ENCODE measurements around the gene NDUFV1.
A peak's percentile ranks its signal among the peaks of the same experiment; 100 is the strongest.
"Not testable (repeated sequence)": the region's sequence is repeated elsewhere in the genome, so short reads cannot be mapped to it uniquely, and the experiment has no call there.

Gene NDUFV1

DNA sequence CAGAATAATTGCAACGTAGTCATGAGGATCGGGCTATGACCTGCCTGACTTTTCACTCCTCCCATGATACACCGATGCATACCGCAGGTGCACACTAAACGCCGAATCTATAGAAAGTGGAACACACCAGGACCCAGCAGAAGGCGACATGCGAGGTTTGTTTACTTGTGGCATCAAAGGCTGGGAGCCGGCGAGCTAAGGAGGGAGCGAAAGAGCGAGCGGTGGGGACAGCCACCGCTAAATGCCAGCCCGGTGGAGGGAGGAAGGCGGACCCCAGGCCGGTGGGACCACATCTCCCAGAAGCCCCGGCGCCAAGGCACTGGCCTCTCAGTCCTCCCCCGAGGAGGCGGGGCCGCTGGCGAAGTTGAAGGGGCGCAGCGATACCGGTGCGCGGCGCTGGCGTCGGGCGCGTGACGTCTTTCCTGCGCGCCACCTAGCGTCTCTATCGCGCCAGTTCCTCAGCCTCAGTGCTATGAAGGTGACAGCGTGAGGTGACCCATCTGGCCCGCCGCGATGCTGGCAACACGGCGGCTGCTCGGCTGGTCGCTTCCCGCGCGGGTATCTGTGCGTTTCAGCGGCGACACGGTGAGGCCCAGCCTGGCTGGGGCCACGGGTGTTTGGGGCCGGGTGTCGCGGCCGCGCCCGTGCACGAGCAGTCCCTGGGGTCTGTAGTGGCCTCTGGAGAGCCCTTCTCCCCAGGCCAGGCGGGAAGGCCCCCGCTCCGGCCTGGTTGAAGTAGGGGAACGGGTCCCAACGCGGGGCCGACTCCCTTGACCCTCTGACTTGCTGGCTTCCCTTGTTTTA lies at the start of gene NDUFV1:
NDUFV1 (plus strand) TSS at position 445 of the 804 bp plus-strand sequence; CDS start at position 514, 69 bp downstream.
- peak; percentile 98 for DNase-seq

DNA sequence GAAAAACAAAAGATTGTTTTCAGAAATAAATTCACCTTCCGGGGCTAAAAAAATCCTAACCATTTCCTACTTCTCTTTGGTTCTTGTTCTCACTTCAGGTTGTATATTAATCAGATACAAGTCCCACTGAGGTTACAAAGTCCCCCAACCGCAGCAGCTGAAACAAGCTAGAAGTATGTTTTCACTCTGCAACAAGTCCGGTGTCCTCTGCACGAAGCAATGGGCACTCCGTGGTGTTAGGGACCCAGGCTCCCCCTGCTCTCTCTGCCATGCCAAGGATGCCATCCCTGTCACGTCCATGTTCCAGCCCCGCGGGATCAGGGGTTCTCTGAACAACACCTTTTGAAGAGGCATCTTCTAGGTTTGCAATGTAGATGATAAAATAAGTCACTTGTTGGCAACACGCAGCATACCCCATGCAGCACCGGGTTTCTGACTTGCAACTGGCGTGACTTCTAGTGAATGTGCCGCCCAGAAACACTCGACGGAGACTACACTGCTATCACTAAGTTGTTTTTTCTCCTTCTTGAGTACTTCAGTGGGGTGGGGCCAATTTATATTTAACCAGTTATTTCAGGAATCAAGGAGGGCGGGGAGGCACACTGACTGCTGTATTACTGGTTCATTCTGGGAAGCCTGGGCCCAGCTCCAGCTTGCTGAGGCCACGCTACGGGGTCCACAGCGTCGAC lies 48.5 kb upstream of the NDUFV1 start:
- DNase-seq, result peak; percentile 62

DNA sequence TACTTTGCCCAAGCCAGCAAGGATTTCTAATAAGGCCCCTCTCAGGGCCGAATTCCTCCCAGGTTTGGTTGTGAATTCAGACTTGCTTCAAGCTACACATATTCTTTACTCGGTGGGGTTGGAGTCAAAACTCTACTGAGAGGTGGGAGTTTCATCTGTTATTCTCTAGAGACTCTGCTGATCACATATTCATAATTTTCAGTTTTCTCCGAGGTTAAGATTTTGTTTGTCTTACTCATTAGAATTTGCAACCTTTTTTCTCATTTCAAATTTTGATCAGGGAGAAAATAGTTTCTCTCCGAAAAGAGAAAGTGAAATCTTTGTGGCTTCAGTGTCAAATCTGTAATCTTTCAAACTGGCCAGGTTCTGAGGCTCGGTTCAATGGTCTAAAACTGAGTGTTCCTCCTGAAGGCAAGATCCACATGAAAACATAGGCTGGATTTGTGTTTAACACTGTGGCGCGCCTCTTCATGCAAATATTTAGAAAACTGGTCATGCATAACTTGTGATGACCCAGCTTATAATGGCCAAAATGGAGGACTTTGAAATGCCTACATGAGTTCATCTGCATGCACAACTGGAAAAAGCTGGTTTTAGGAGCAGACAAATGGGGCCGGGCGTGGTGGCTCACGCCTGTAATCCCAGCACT lies 44.6 kb upstream of the NDUFV1 start:
- DNase-seq, result no peak

- no peak for DNase-seq
These were observed 43.6 kb upstream of the NDUFV1 start for GRCh38 chr11:67562963-67563704.

DNA sequence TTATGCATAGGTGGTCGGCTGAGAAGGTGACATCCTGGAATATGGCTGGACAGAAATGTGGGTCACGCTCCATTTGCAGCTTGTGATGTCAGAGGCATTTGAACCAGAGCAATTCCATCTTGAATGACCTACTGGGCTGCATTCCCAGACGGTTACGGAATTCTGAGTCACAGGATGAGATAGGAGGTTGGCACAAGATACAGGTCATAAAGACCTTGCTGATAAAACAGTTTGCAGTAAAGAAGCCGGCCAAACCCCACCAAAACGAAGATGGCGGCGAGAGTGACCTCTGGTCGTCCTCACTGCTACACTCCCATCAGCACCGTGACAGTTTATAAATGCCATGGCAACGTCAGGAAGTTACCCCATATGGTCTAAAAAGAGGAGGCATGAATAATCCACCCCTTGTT lies 43.0 kb upstream of the NDUFV1 start:
- not testable (repeated sequence) for DNase-seq

- DNase-seq, result no peak
These were observed 42.5 kb upstream of the NDUFV1 start for GRCh38 chr11:67564230-67564629.

DNA sequence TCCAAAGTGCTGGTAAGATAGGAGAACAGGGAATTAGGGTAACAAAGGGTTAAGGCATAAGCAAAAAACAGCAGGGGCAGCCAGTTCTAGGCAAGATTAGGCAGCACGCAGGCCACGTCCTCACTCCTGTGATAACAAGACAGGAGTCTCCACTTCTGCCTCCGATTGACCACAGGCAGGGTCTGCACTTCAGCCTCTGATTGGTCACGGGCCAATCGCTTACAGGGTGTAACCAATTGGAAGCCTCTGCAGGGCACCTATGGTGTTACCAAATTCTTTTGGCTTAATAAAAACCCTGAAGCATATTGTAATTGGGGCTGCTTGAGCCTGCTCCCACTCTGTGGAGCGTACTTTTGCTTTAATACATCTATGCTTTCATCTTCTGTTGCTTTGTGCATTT lies 35.3 kb upstream of the NDUFV1 start:
- no peak for DNase-seq

GRCh38 chr11:67572305-67572704 lies 34.4 kb upstream of the NDUFV1 start:
- no peak for DNase-seq

GRCh38 chr11:67572747-67573419 lies 33.9 kb upstream of the NDUFV1 start:
- no peak for DNase-seq

GRCh38 chr11:67574938-67575337 lies 31.8 kb upstream of the NDUFV1 start:
- DNase-seq, result no peak

DNA sequence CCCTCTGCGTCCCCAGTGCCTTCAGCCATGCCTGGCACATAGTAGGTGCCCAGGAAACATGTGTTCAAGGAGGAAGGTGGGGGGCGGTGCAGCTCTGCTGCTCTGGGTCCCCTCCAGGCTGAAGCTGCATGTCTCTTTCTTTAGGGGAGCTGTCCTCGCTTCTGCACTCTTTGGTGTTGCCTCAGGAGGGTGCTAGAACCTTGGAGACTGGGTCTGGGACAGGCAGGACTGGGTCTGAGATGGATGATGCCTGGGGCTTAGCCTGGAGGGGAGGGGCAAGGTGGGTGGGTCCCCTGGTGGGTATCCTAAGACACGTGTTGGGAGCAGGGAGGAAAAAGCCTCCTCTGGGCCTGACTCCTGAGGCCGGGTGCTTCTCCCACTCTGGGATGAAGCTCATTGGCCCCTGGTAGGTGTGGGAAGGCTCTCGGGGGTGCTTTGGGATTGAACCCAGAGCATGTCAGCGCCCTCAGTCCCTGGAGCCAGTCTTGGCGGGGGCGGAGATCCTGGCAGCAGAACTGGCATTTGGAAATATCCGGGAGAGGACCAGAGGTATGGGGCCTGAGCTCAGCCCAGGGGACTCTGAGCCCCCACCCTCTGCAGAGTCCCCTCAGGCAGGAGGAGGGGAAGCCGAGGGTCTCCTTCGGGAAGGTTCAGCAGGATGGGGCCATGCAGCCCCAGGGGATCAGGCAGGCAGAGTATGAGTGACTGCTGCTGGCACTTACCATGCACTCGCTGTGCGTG lies 29.8 kb upstream of the NDUFV1 start:
- no peak for DNase-seq

- DNase-seq, result no peak
These were observed 28.8 kb upstream of the NDUFV1 start for GRCh38 chr11:67577951-67578350.

GRCh38 chr11:67581469-67581868 lies 25.3 kb upstream of the NDUFV1 start:
- DNase-seq, result no peak

- DNase-seq, result no peak
These were observed 24.7 kb upstream of the NDUFV1 start for GRCh38 chr11:67582011-67582410.

GRCh38 chr11:67583247-67584204 lies 23.2 kb upstream of the NDUFV1 start, which contains the start of gene GSTP1:
Gene GSTP1, plus strand, starts transcription at chr11:67583812. Its CDS starts 32 bp downstream, at chr11:67583844.
- peak; percentile 94 for DNase-seq

- peak; percentile 83 for DNase-seq
These were observed 22.4 kb upstream of the NDUFV1 start for GRCh38 chr11:67584205-67584880.

DNA sequence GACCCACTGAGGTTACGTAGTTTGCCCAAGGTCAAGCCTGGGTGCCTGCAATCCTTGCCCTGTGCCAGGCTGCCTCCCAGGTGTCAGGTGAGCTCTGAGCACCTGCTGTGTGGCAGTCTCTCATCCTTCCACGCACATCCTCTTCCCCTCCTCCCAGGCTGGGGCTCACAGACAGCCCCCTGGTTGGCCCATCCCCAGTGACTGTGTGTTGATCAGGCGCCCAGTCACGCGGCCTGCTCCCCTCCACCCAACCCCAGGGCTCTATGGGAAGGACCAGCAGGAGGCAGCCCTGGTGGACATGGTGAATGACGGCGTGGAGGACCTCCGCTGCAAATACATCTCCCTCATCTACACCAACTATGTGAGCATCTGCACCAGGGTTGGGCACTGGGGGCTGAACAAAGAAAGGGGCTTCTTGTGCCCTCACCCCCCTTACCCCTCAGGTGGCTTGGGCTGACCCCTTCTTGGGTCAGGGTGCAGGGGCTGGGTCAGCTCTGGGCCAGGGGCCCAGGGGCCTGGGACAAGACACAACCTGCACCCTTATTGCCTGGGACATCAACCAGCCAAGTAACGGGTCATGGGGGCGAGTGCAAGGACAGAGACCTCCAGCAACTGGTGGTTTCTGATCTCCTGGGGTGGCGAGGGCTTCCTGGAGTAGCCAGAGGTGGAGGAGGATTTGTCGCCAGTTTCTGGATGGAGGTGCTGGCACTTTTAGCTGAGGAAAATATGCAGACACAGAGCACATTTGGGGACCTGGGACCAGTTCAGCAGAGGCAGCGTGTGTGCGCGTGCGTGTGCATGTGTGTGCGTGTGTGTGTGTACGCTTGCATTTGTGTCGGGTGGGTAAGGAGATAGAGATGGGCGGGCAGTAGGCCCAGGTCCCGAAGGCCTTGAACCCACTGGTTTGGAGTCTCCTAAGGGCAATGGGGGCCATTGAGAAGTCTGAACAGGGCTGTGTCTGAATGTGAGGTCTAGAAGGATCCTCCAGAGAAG lies 21.6 kb upstream of the NDUFV1 start:
- DNase-seq, result no peak

DNA sequence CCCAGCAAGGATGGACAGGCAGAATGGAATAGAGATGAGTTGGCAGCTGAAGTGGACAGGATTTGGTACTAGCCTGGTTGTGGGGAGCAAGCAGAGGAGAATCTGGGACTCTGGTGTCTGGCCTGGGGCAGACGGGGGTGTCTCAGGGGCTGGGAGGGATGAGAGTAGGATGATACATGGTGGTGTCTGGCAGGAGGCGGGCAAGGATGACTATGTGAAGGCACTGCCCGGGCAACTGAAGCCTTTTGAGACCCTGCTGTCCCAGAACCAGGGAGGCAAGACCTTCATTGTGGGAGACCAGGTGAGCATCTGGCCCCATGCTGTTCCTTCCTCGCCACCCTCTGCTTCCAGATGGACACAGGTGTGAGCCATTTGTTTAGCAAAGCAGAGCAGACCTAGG lies 20.8 kb upstream of the NDUFV1 start:
- DNase-seq, result no peak
